Body of pancreas (tissue), 4 donors: Measurements from ENCODE around the gene SLC13A4.

Experiments
- CTCF ChIP-seq, 7 experiments: fragments of 450-650 bp in 4 of 7; fragments of 200-600 bp in 3 of 7; sonication (generic) in 3 of 7; IDR thresholded peaks; one replicate each; pipeline ENCODE4 v1.5.1; 2016 to 2019; ENCODE audit warnings: antibody characterized with exemption in 7 of 7
- POLR2A ChIP-seq, 3 donors: fragments of 450-650 bp; IDR thresholded peaks; one replicate each; pipeline ENCODE4 v1.6.1; 2016; ENCODE audit warnings: antibody characterized with exemption in 3 of 3, mild to moderate bottlenecking in 2 of 3

- TF ChIP-seq CTCF (IDR thresholded peaks at IDR 0.05) (no peak), POLR2A (IDR thresholded peaks at IDR 0.05) (no peak)
These were observed 17.8 kb upstream of the SLC13A4 start for GRCh38 chr7:135745703-135746312.
